DOHH2 (cell line): ENCODE measurements around the gene GPR176.

Source experiments
- H3F3A ChIP-seq: fragments of 200-600 bp; sonication (generic), shearing (Covaris generic); 2 replicates; pipeline ENCODE4 v1.6.0; 2016; ENCODE audit warnings: antibody characterized with exemption, mild to moderate bottlenecking; ENCODE audit not compliant: control insufficient read depth, insufficient read depth
- H3K27ac ChIP-seq: fragments of 200-600 bp; sonication (generic); 2 replicates; pipeline ENCODE4 v1.5.1; 2014; ENCODE audit warnings: low read depth, mild to moderate bottlenecking, low read length, moderate library complexity
- H3K27me3 ChIP-seq: fragments of 200-600 bp; sonication (generic); 2 replicates; pipeline ENCODE4 v1.6.1; 2014; ENCODE audit warnings: mild to moderate bottlenecking, low read length, mixed read lengths; ENCODE audit not compliant: control insufficient read depth
- H3K36me3 ChIP-seq: fragments of 200-600 bp; sonication (generic); 2 replicates; pipeline ENCODE4 v1.6.1; 2014; ENCODE audit warnings: mild to moderate bottlenecking, low read length, moderate library complexity, mixed read lengths; ENCODE audit not compliant: control insufficient read depth
- H3K4me1 ChIP-seq: fragments of 200-600 bp; sonication (generic); 2 replicates; pipeline ENCODE4 v1.6.1; 2014; ENCODE audit warnings: mild to moderate bottlenecking, low read length, mixed read lengths; ENCODE audit not compliant: control insufficient read depth
- H3K4me2 ChIP-seq: fragments of 200-600 bp; sonication (generic); 2 replicates; pipeline ENCODE4 v1.6.0; 2014; ENCODE audit warnings: mild to moderate bottlenecking, low read length, moderate library complexity
- H3K4me3 ChIP-seq: fragments of 200-600 bp; sonication (generic); 2 replicates; pipeline ENCODE4 v1.5.1; 2014; ENCODE audit warnings: mild to moderate bottlenecking, low read length, mixed read lengths
- H3K79me2 ChIP-seq: fragments of 200-600 bp; sonication (generic); 2 replicates; pipeline ENCODE4 v1.6.1; 2014; ENCODE audit warnings: mild to moderate bottlenecking, low read length, mixed read lengths; ENCODE audit not compliant: control insufficient read depth
- H3K9me2 ChIP-seq: fragments of 200-600 bp; sonication (generic); replicated peaks from 2 replicates; pipeline ENCODE4 v1.6.1; 2014; ENCODE audit warnings: mild to moderate bottlenecking, low read length, mixed read lengths; ENCODE audit not compliant: control insufficient read depth
- H3K9me3 ChIP-seq: fragments of 200-600 bp; sonication (generic); 2 replicates; pipeline ENCODE4 v1.6.1; 2014; ENCODE audit warnings: antibody characterized with exemption, low read length, mixed read lengths; ENCODE audit not compliant: control insufficient read depth, insufficient read depth
- H4K20me1 ChIP-seq: fragments of 200-600 bp; sonication (generic); 2 replicates; pipeline ENCODE4 v1.6.0; 2014; ENCODE audit warnings: low read depth, mild to moderate bottlenecking, antibody characterized with exemption, low read length, moderate library complexity; ENCODE audit not compliant: control insufficient read depth, insufficient read depth
- CTCF ChIP-seq: fragments of 200-600 bp; sonication (generic); IDR thresholded peaks from one replicate; pipeline ENCODE4 v1.5.1; 2014; ENCODE audit warnings: antibody characterized with exemption, mild to moderate bottlenecking, low read depth, low read length; ENCODE audit not compliant: poor library complexity, severe bottlenecking
- EZH2phosphoT487 ChIP-seq: fragments of 200-600 bp; sonication (generic); IDR thresholded peaks from 2 replicates; pipeline ENCODE4 v1.6.1; 2017; ENCODE audit warnings: borderline replicate concordance, mild to moderate bottlenecking, antibody characterized with exemption, low read length, moderate library complexity, mixed read lengths

Gene GPR176

GRCh38 chr15:39907216-39907615 lies 12.8 kb downstream of the GPR176 start:
- Histone ChIP-seq H3K27ac (no peak overlapping the region), H3K9me2 (no peaks in the 10 kb centered on the region), H3K9me3 (no peaks in the 10 kb centered on the region), H3F3A (no peaks in the 10 kb centered on the region), H3K27me3 (peaks cover 9% of the 10 kb centered on the region; the same call in 1 of the 2 replicates), H3K79me2 (no peaks in the 10 kb centered on the region), H3K4me3 (no peak overlapping the region), H3K4me2 (no peak overlapping the region), H3K36me3 (no peaks in the 10 kb centered on the region), H4K20me1 (no peaks in the 10 kb centered on the region), H3K4me1 (no peaks in the 10 kb centered on the region)
- TF ChIP-seq CTCF (no peak), EZH2phosphoT487 (no peak)

- Histone ChIP-seq H3K36me3 (no peaks in the 10 kb centered on the region), H3K27ac (no peak overlapping the region), H3K4me3 (no peak overlapping the region), H3K27me3 (peaks cover 13% of the 10 kb centered on the region), H3K9me2 (no peaks in the 10 kb centered on the region), H3K4me1 (no peaks in the 10 kb centered on the region), H3F3A (no peaks in the 10 kb centered on the region), H4K20me1 (no peaks in the 10 kb centered on the region), H3K4me2 (no peak overlapping the region), H3K9me3 (no peaks in the 10 kb centered on the region), H3K79me2 (no peaks in the 10 kb centered on the region)
- no peak for TF ChIP-seq EZH2phosphoT487
- TF ChIP-seq CTCF, result no peak
These were observed 16.0 kb downstream of the GPR176 start for GRCh38 chr15:39904115-39904514.

GRCh38 chr15:39898317-39898716 lies 21.7 kb downstream of the GPR176 start:
- H3K27me3 ChIP-seq, result peaks cover 11% of the 10 kb centered on the region
- no peaks in the 10 kb centered on the region for H4K20me1 ChIP-seq
- H3F3A ChIP-seq, result no peaks in the 10 kb centered on the region
- H3K9me3 ChIP-seq, result no peaks in the 10 kb centered on the region
- no peak overlapping the region for H3K4me3 ChIP-seq
- H3K4me1 ChIP-seq, result no peaks in the 10 kb centered on the region
- TF ChIP-seq EZH2phosphoT487, result no peak
- TF ChIP-seq CTCF, result no peak
- no peaks in the 10 kb centered on the region for H3K79me2 ChIP-seq
- H3K4me2 ChIP-seq, result no peak overlapping the region
- H3K27ac ChIP-seq, result no peak overlapping the region
- no peaks in the 10 kb centered on the region for H3K36me3 ChIP-seq
- no peaks in the 10 kb centered on the region for H3K9me2 ChIP-seq

GRCh38 chr15:39896846-39897245 lies 23.2 kb downstream of the GPR176 start:
- Histone ChIP-seq H3K9me2 (no peaks in the 10 kb centered on the region), H3K4me1 (no peaks in the 10 kb centered on the region), H3K36me3 (no peaks in the 10 kb centered on the region), H3K27me3 (peaks cover 10% of the 10 kb centered on the region), H3F3A (no peaks in the 10 kb centered on the region), H3K27ac (no peak overlapping the region), H3K9me3 (no peaks in the 10 kb centered on the region), H3K79me2 (no peaks in the 10 kb centered on the region), H4K20me1 (no peaks in the 10 kb centered on the region), H3K4me2 (no peak overlapping the region), H3K4me3 (no peak overlapping the region)
- no peak for TF ChIP-seq CTCF
